ENCODE results near the gene OR52N5. TPM values are rescaled to one million over a fixed set of nuclear protein-coding genes. Genes with fewer than 3 reads are reported as not detected.

The OR52N5 gene
- polyA plus RNA-seq, 2 of the 4 experiments (the other 2 are of a cell fraction) = not detected

- H3K27ac ChIP-seq = no peak within 1 kb of the TSS
- ChIA-PET CTCF (no interaction called here), POLR2A (no interaction called here)
- 13% methylated on average over 1 of the region's 1 CpG for WGBS (ENCODE audit: missing lambda C conversion rate)
- TF ChIP-seq NPAS2 (CRISPR knock-in tag; IDR thresholded peaks at IDR 0.05; ENCODE audit: borderline replicate concordance) (no peak), GATA3 (IDR thresholded peaks at IDR 0.05; ENCODE audit: borderline replicate concordance) (no peak), BCL3 (IDR thresholded peaks at IDR 0.05) (no peak), NFE2L2 (conservative IDR thresholded peaks at IDR 0.05; ENCODE audit: low read length) (no peak), ZFP36 (IDR thresholded peaks at IDR 0.05; ENCODE audit: borderline replicate concordance, partially characterized antibody) (no peak), KDM5A (IDR thresholded peaks at IDR 0.05) (no peak), HDAC2 (IDR thresholded peaks at IDR 0.05) (no peak)
- no peak within 1 kb of the TSS for H3K4me3 ChIP-seq
- DNase-seq (ENCODE audit: low read depth in 1 of 2, low spot score in 1 of 2) = no peak
- H3K4me1 ChIP-seq = no peaks in the 10 kb centered on the region
- FAIRE-seq = no peak
- ATAC-seq = no peak
- no peak within 1 kb of the TSS for H3K4me2 ChIP-seq
- H3K9me3 ChIP-seq = no peaks in the 10 kb centered on the region
Measured at GRCh38 chr11:5753943-5754342, 29.2 kb downstream of the OR52N5 start, which contains the start of gene OR52N4. OR52N4 (plus strand) TSS chr11:5754243; CDS start chr11:5754741, 498 bp downstream.

GRCh38 chr11:5749836-5750235 is 33.3 kb downstream of the OR52N5 start:
- Histone ChIP-seq H3K4me2 (no peak overlapping the region), H3K4me1 (no peaks in the 10 kb centered on the region), H3K9me3 (no peaks in the 10 kb centered on the region), H3K27ac (no peak overlapping the region), H3K4me3 (no peak overlapping the region)
- peak; percentile 38 for TF ChIP-seq MAFK (IDR thresholded peaks at IDR 0.05; ENCODE audit: partially characterized antibody)
- TF ChIP-seq HDAC2 (IDR thresholded peaks at IDR 0.05) = no peak
- WGBS (ENCODE audit: missing lambda C conversion rate) = 14% methylated on average over 3 of the region's 3 CpGs
- ATAC-seq = no peak
- POLR2A ChIA-PET = no interaction called here
- DNase-seq (ENCODE audit: low read depth in 1 of 2, low spot score in 1 of 2) = no peak
- no peak for FAIRE-seq
- CTCF ChIA-PET = no interaction called here

GRCh38 chr11:5746614-5747013 is 36.5 kb downstream of the OR52N5 start:
- POLR2A ChIA-PET = no interaction called here
- Histone ChIP-seq H3K4me3 (no peak overlapping the region), H3K27ac (no peak overlapping the region), H3K9me3 (0 out of 3 replicates have a peak, but pooled peaks cover 2% of the 10 kb centered on the region), H3K4me2 (no peak overlapping the region), H3K4me1 (no peaks in the 10 kb centered on the region)
- peak; percentile 23 for FAIRE-seq
- TF ChIP-seq RNF2 (IDR thresholded peaks at IDR 0.05; ENCODE audit: borderline replicate concordance, low read depth) = no peak
- no peak for TF ChIP-seq CBX8 (IDR thresholded peaks at IDR 0.05)
- TF ChIP-seq HOXA7 (CRISPR knock-in tag; IDR thresholded peaks at IDR 0.05) = no peak
- no peak for TF ChIP-seq USF2 (IDR thresholded peaks at IDR 0.05)
- no peak for TF ChIP-seq TFCP2L1 (CRISPR knock-in tag; IDR thresholded peaks at IDR 0.05)
- no peak for TF ChIP-seq ELK1 (IDR thresholded peaks at IDR 0.05; ENCODE audit: low read depth, low read length)
- TF ChIP-seq EHMT2 (IDR thresholded peaks at IDR 0.05; ENCODE audit: low read depth) = no peak
- no peak for TF ChIP-seq PBX3 (IDR thresholded peaks at IDR 0.05)
- TF ChIP-seq ZNF302 (CRISPR knock-in tag; IDR thresholded peaks at IDR 0.05) = no peak
- TF ChIP-seq CEBPB (IDR thresholded peaks at IDR 0.05) = no peak
- TF ChIP-seq KDM5A (IDR thresholded peaks at IDR 0.05) = no peak
- TF ChIP-seq MAX (IDR thresholded peaks at IDR 0.05) = no peak
- no peak for TF ChIP-seq FOSB (CRISPR knock-in tag; IDR thresholded peaks at IDR 0.05)
- no peak for TF ChIP-seq ESRRA (IDR thresholded peaks at IDR 0.05; ENCODE audit: borderline replicate concordance, low read length)
- no peak for TF ChIP-seq MAZ (IDR thresholded peaks at IDR 0.05; ENCODE audit: borderline replicate concordance, low read depth, low read length)
- CTCF ChIA-PET = no interaction called here
- WGBS (ENCODE audit: missing lambda C conversion rate) = 47% methylated on average over 3 of the region's 3 CpGs
- no peak for ATAC-seq
- no peak for DNase-seq (ENCODE audit: low read depth in 1 of 2, low spot score in 1 of 2)
